ENCODE data around the gene BNC2. TPM values are rescaled to one million over a fixed set of nuclear protein-coding genes. Genes with fewer than 3 reads are reported as not detected.

BNC2 gene
- total RNA-seq, 1 experiment from 2014 or later = 11.7 TPM

- no peaks in the 10 kb centered on the region for H3K9me3 ChIP-seq (ENCODE audit: low read length)
- DNase-seq = no peak
- no peaks in the 10 kb centered on the region for H3F3A ChIP-seq (ENCODE audit: low read length, unreplicated experiment)
- intact Hi-C loops (cut with micrococcal nuclease) = no loop called here
- ChIA-PET POLR2A (ENCODE audit: unreplicated experiment) (no interaction called here), CTCF (no interaction called here)
- no TSS peak for BruUV-seq (replicated peaks)
- H3K4me2 ChIP-seq (ENCODE audit: low read length) = no peak overlapping the region
- H3K4me3 ChIP-seq (ENCODE audit: low read length) = no peak overlapping the region
- H3K4me1 ChIP-seq (ENCODE audit: insufficient read depth, low read length) = no peaks in the 10 kb centered on the region
- H2AFZ ChIP-seq (ENCODE audit: low read length) = no peak overlapping the region
- no peak overlapping the region for H3K27ac ChIP-seq (ENCODE audit: low read length)
- ATAC-seq = no peak
- H3K79me2 ChIP-seq (ENCODE audit: low read length) = no peaks in the 10 kb centered on the region
- no peaks in the 10 kb centered on the region for H3K27me3 ChIP-seq (ENCODE audit: low read length)
- no peak overlapping the region for H3K9ac ChIP-seq (ENCODE audit: low read length)
- 0 out of 2 replicates have a peak, but pooled peaks cover 5% of the 10 kb centered on the region for H3K36me3 ChIP-seq (ENCODE audit: low read depth, low read length)
- TF ChIP-seq CTCF (conservative IDR thresholded peaks at IDR 0.05; ENCODE audit: low read depth, low read length) (no peak), EZH2phosphoT487 (IDR thresholded peaks at IDR 0.05; ENCODE audit: borderline replicate concordance, low read length) (no peak), EZH2 (IDR thresholded peaks at IDR 0.05; ENCODE audit: low read length, unreplicated experiment) (no peak)
- no peaks in the 10 kb centered on the region for H4K20me1 ChIP-seq (ENCODE audit: low read length)
- H3K9me2 ChIP-seq (replicated peaks; ENCODE audit: low read length) = no peaks in the 10 kb centered on the region
Measured at GRCh38 chr9:16434526-16434925, 435.9 kb downstream of the BNC2 start.

- H3K4me3 ChIP-seq (ENCODE audit: low read length) = no peak overlapping the region
- POLR2A ChIA-PET (ENCODE audit: unreplicated experiment) = no interaction called here
Measured at GRCh38 chr9:16433494-16433893, 437.0 kb downstream of the BNC2 start.

More at GRCh38 chr9:16433494-16433893, 437.0 kb downstream of the BNC2 start:
- intact Hi-C loops (cut with micrococcal nuclease) = no loop called here
- Histone ChIP-seq H3K4me2 (ENCODE audit: low read length) (no peak overlapping the region), H3K9ac (ENCODE audit: low read length) (no peak overlapping the region), H4K20me1 (ENCODE audit: low read length) (no peaks in the 10 kb centered on the region), H3K27ac (ENCODE audit: low read length) (no peak overlapping the region), H3K4me1 (ENCODE audit: insufficient read depth, low read length) (no peaks in the 10 kb centered on the region), H3K9me2 (replicated peaks; ENCODE audit: low read length) (no peaks in the 10 kb centered on the region), H3K27me3 (ENCODE audit: low read length) (no peaks in the 10 kb centered on the region), H3K79me2 (ENCODE audit: low read length) (no peaks in the 10 kb centered on the region), H2AFZ (ENCODE audit: low read length) (no peak overlapping the region), H3K9me3 (ENCODE audit: low read length) (no peaks in the 10 kb centered on the region), H3K36me3 (ENCODE audit: low read depth, low read length) (0 out of 2 replicates have a peak, but pooled peaks cover 5% of the 10 kb centered on the region), H3F3A (ENCODE audit: low read length, unreplicated experiment) (no peaks in the 10 kb centered on the region)
- DNase-seq = no peak
- TF ChIP-seq EZH2phosphoT487 (IDR thresholded peaks at IDR 0.05; ENCODE audit: borderline replicate concordance, low read length) = no peak
- TF ChIP-seq EZH2 (IDR thresholded peaks at IDR 0.05; ENCODE audit: low read length, unreplicated experiment) = no peak
- no peak for TF ChIP-seq CTCF (conservative IDR thresholded peaks at IDR 0.05; ENCODE audit: low read depth, low read length)
- no peak for ATAC-seq
- no TSS peak for BruUV-seq (replicated peaks)
- CTCF ChIA-PET = no interaction called here
